HepG2 (cell line): ENCODE measurements around the gene CNNM3. TPM values are rescaled to one million over a fixed set of nuclear protein-coding genes. Genes with fewer than 3 reads are reported as not detected.

ENCODE experiments used
- CHD2 ChIP-seq: IDR thresholded peaks from 2 replicates; pipeline ENCODE4 v1.6.1; 2011; ENCODE audit warnings: low read depth, low read length, improper control_type of control experiment
- HMG20A ChIP-seq: IDR thresholded peaks from 2 replicates; pipeline ENCODE4 v1.6.1; 2016; ENCODE audit warnings: borderline replicate concordance
- MAZ ChIP-seq, 2 experiments: sonication (generic) in 1 of 2; formaldehyde crosslinking in 1 of 2; IDR thresholded peaks; 2 replicates each; pipeline versions ENCODE4 v1.5.0 to v1.6.1; 2012 to 2020; ENCODE audit warnings: low read depth in 2 of 2, mild to moderate bottlenecking in 2 of 2, borderline replicate concordance in 1 of 2, improper control_type of control experiment in 1 of 2, low read length in 1 of 2, missing genetic modification reagents in 1 of 2, moderate library complexity in 1 of 2
- MYNN ChIP-seq: sonication (generic); formaldehyde crosslinking; IDR thresholded peaks from 2 replicates; pipeline ENCODE4 v1.4.0; 2020; ENCODE audit warnings: mild to moderate bottlenecking, low read depth, missing genetic modification reagents
- NKX3-1 ChIP-seq: sonication (generic); formaldehyde crosslinking; IDR thresholded peaks from 2 replicates; pipeline ENCODE4 v1.5.0; 2020; ENCODE audit warnings: missing genetic modification reagents
- REPIN1 ChIP-seq: sonication (generic); formaldehyde crosslinking; IDR thresholded peaks from 2 replicates; pipeline ENCODE4 v1.8.0; 2022; ENCODE audit warnings: missing genetic modification reagents, low read depth, mild to moderate bottlenecking, borderline replicate concordance
- ZFP37 ChIP-seq: sonication (generic); formaldehyde crosslinking; IDR thresholded peaks from 2 replicates; pipeline ENCODE4 v1.4.0; 2020; ENCODE audit warnings: missing genetic modification reagents, borderline replicate concordance
- ZNF160 ChIP-seq: sonication (generic); formaldehyde crosslinking; IDR thresholded peaks from 2 replicates; pipeline ENCODE4 v1.8.0; 2022; ENCODE audit warnings: mild to moderate bottlenecking, inconsistent platforms, missing genetic modification reagents
- polyA plus RNA-seq, 8 experiments: library from polyadenylated mRNA; depleted of rRNA in 3 of 8; stranded (reverse) in 7 of 8; unstranded in 1 of 8; fragments of >200 nt; fragmentation: Illumina TruSeq in 4 of 8; extraction: Trizol in 4 of 8; gene quantifications; 2 replicates each; pipeline versions ENCODE4 v1.2.1 to v1.2.3, GENCODE V29; 2011 to 2016; ENCODE audit warnings: low read depth in 4 of 8, missing spikeins in 1 of 8, mixed read lengths in 1 of 8; ENCODE audit not compliant: insufficient read depth in 1 of 8
- total RNA-seq, 5 experiments: library from RNA; depleted of rRNA; stranded (reverse); fragments of >200 nt; fragmentation: Illumina TruSeq; extraction: Trizol; gene quantifications; 2 replicates each; pipeline ENCODE4 v1.2.3, GENCODE V29; 2016; ENCODE audit warnings: low read depth in 1 of 5
- TF ChIP-seq, protein P1 (sequence below): IDR thresholded peaks from 2 replicates; pipeline ENCODE4 v1.6.1; 2016; ENCODE audit warnings: missing genetic modification reagents, missing compliant biosample characterization
- TF ChIP-seq, protein P2 (sequence below): sonication (generic); formaldehyde crosslinking; IDR thresholded peaks from 2 replicates; pipeline ENCODE4 v1.4.0; 2020; ENCODE audit warnings: mild to moderate bottlenecking, missing genetic modification reagents
- TF ChIP-seq, protein P3 (sequence below): sonication (generic); IDR thresholded peaks from 2 replicates; pipeline ENCODE4 v1.6.1; 2016; ENCODE audit warnings: low read depth, borderline replicate concordance
- TF ChIP-seq, protein P4 (sequence below): sonication (generic); formaldehyde crosslinking; conservative IDR thresholded peaks from 2 replicates; pipeline ENCODE4 v1.4.0; 2020; ENCODE audit warnings: mild to moderate bottlenecking, missing genetic modification reagents, moderate library complexity
- TF ChIP-seq, protein P5 (sequence below): sonication (generic); formaldehyde crosslinking; IDR thresholded peaks from 2 replicates; pipeline ENCODE4 v1.5.0; 2020; ENCODE audit warnings: mild to moderate bottlenecking, missing genetic modification reagents
- TF ChIP-seq, protein P6 (sequence below): IDR thresholded peaks from 2 replicates; pipeline ENCODE4 v1.6.1; 2016; ENCODE audit warnings: missing compliant biosample characterization, missing genetic modification reagents, borderline replicate concordance

Gene CNNM3
- total and polyA plus RNA-seq, 2 of the 13 experiments (the other 11 are each of a cell fraction or from before 2014, with no cell fraction given): 21.2 to 27.9 TPM

DNA sequence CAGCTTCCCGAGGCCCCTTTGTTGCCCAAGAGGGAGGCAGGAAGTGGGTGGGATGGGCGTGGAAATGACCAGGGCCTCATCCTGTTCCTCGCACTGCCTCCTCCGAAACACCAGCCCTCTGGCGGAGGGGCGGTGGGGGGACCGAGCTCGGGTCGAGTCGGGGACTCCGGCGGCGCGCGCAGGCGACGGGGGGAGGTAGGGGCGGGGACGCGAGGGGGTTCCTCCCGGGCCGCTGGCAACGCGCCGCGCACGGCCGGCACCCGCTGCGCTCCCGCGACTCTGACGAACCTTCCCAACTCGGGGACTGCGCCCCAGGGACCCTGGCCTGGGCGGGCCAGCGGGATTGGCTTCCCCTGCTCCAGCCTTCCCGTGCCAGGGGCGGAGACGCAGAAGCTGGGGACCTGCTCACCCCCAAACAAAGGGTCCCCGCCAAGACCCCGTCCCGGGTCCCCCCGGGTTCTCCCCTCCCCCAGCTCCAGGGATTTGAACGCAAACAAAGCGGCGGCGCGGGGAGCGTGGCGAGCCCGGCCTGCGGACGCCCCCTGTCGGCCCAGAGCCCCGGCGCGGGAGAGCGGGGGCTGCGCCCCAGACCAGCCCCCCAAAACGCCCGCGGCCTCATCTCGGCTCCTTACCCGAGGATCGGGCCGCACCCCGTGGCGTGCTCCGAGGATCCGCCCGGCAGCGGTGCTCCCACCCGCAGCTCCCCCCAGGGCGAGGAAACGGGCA, 52.6 kb downstream of the CNNM3 start (continued):
- TF ChIP-seq, protein P1, sequence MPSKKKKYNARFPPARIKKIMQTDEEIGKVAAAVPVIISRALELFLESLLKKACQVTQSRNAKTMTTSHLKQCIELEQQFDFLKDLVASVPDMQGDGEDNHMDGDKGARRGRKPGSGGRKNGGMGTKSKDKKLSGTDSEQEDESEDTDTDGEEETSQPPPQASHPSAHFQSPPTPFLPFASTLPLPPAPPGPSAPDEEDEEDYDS (CRISPR knock-in tag): peak; percentile 89
- TF ChIP-seq CHD2: no peak
- TF ChIP-seq ZNF160: no peak; the same call in 1 of the 2 replicates
- peak; percentile 13; the same call in 1 of the 2 replicates for TF ChIP-seq HMG20A
- TF ChIP-seq, protein P2, sequence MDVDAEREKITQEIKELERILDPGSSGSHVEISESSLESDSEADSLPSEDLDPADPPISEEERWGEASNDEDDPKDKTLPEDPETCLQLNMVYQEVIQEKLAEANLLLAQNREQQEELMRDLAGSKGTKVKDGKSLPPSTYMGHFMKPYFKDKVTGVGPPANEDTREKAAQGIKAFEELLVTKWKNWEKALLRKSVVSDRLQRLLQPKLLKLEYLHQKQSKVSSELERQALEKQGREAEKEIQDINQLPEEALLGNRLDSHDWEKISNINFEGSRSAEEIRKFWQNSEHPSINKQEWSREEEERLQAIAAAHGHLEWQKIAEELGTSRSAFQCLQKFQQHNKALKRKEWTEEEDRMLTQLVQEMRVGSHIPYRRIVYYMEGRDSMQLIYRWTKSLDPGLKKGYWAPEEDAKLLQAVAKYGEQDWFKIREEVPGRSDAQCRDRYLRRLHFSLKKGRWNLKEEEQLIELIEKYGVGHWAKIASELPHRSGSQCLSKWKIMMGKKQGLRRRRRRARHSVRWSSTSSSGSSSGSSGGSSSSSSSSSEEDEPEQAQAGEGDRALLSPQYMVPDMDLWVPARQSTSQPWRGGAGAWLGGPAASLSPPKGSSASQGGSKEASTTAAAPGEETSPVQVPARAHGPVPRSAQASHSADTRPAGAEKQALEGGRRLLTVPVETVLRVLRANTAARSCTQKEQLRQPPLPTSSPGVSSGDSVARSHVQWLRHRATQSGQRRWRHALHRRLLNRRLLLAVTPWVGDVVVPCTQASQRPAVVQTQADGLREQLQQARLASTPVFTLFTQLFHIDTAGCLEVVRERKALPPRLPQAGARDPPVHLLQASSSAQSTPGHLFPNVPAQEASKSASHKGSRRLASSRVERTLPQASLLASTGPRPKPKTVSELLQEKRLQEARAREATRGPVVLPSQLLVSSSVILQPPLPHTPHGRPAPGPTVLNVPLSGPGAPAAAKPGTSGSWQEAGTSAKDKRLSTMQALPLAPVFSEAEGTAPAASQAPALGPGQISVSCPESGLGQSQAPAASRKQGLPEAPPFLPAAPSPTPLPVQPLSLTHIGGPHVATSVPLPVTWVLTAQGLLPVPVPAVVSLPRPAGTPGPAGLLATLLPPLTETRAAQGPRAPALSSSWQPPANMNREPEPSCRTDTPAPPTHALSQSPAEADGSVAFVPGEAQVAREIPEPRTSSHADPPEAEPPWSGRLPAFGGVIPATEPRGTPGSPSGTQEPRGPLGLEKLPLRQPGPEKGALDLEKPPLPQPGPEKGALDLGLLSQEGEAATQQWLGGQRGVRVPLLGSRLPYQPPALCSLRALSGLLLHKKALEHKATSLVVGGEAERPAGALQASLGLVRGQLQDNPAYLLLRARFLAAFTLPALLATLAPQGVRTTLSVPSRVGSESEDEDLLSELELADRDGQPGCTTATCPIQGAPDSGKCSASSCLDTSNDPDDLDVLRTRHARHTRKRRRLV (CRISPR knock-in tag): no peak
- TF ChIP-seq, protein P3, sequence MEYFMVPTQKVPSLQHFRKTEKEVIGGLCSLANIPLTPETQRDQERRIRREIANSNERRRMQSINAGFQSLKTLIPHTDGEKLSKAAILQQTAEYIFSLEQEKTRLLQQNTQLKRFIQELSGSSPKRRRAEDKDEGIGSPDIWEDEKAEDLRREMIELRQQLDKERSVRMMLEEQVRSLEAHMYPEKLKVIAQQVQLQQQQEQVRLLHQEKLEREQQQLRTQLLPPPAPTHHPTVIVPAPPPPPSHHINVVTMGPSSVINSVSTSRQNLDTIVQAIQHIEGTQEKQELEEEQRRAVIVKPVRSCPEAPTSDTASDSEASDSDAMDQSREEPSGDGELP: peak; percentile 43; the same call in 1 of the 2 replicates
- peak; percentile 80; the same call in 1 of the 2 replicates for TF ChIP-seq MAZ (IDR thresholded peaks at IDR 0.05; ENCODE audit: borderline replicate concordance, low read depth, low read length)
- peak; percentile 90 for TF ChIP-seq MAZ (CRISPR knock-in tag; IDR thresholded peaks at IDR 0.05; ENCODE audit: low read depth)
- no peak for TF ChIP-seq MYNN (CRISPR knock-in tag)
- no peak for TF ChIP-seq ZFP37 (CRISPR knock-in tag)
- no peak; the same call in 1 of the 2 replicates for TF ChIP-seq NKX3-1 (CRISPR knock-in tag)
- TF ChIP-seq, protein P4, sequence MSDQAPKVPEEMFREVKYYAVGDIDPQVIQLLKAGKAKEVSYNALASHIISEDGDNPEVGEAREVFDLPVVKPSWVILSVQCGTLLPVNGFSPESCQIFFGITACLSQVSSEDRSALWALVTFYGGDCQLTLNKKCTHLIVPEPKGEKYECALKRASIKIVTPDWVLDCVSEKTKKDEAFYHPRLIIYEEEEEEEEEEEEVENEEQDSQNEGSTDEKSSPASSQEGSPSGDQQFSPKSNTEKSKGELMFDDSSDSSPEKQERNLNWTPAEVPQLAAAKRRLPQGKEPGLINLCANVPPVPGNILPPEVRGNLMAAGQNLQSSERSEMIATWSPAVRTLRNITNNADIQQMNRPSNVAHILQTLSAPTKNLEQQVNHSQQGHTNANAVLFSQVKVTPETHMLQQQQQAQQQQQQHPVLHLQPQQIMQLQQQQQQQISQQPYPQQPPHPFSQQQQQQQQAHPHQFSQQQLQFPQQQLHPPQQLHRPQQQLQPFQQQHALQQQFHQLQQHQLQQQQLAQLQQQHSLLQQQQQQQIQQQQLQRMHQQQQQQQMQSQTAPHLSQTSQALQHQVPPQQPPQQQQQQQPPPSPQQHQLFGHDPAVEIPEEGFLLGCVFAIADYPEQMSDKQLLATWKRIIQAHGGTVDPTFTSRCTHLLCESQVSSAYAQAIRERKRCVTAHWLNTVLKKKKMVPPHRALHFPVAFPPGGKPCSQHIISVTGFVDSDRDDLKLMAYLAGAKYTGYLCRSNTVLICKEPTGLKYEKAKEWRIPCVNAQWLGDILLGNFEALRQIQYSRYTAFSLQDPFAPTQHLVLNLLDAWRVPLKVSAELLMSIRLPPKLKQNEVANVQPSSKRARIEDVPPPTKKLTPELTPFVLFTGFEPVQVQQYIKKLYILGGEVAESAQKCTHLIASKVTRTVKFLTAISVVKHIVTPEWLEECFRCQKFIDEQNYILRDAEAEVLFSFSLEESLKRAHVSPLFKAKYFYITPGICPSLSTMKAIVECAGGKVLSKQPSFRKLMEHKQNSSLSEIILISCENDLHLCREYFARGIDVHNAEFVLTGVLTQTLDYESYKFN (CRISPR knock-in tag): peak; percentile 86
- peak; percentile 34; the same call in 1 of the 2 replicates for TF ChIP-seq REPIN1 (CRISPR knock-in tag)
- TF ChIP-seq, protein P5, sequence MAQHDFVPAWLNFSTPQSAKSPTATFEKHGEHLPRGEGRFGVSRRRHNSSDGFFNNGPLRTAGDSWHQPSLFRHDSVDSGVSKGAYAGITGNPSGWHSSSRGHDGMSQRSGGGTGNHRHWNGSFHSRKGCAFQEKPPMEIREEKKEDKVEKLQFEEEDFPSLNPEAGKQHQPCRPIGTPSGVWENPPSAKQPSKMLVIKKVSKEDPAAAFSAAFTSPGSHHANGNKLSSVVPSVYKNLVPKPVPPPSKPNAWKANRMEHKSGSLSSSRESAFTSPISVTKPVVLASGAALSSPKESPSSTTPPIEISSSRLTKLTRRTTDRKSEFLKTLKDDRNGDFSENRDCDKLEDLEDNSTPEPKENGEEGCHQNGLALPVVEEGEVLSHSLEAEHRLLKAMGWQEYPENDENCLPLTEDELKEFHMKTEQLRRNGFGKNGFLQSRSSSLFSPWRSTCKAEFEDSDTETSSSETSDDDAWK (CRISPR knock-in tag): no peak
- TF ChIP-seq, protein P6, sequence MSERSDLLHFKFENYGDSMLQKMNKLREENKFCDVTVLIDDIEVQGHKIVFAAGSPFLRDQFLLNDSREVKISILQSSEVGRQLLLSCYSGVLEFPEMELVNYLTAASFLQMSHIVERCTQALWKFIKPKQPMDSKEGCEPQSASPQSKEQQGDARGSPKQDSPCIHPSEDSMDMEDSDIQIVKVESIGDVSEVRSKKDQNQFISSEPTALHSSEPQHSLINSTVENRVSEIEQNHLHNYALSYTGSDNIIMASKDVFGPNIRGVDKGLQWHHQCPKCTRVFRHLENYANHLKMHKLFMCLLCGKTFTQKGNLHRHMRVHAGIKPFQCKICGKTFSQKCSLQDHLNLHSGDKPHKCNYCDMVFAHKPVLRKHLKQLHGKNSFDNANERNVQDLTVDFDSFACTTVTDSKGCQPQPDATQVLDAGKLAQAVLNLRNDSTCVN (CRISPR knock-in tag): peak; percentile 44; the same call in 1 of the 2 replicates
